K562 (cell line): Measurements from ENCODE around the gene RIT1. TPM values are rescaled to one million over a fixed set of nuclear protein-coding genes. Genes with fewer than 3 reads are reported as not detected.

Experiments used
- CHD2 ChIP-seq: IDR thresholded peaks from 2 replicates; pipeline ENCODE4 v1.6.1; 2011; ENCODE audit warnings: low read depth, low read length
- GMEB1 ChIP-seq: fragments of 250-450 bp; sonication (Bioruptor Pico); IDR thresholded peaks from 2 replicates; pipeline ENCODE4 v1.4.0; 2020; ENCODE audit warnings: mild to moderate bottlenecking
- KLF13 ChIP-seq: fragments of 450-650 bp; IDR thresholded peaks from 2 replicates; pipeline ENCODE4 v1.6.1; 2016; ENCODE audit warnings: missing genetic modification characterization, low read depth, mild to moderate bottlenecking, missing compliant biosample characterization, moderate library complexity, borderline replicate concordance
- MAFF ChIP-seq: IDR thresholded peaks from 2 replicates; pipeline ENCODE4 v1.6.1; 2012; ENCODE audit warnings: low read length, improper control_type of control experiment
- PKNOX1 ChIP-seq: fragments of 450-650 bp; IDR thresholded peaks from 2 replicates; pipeline ENCODE4 v1.6.1; 2016
- PRDM10 ChIP-seq: fragments of 450-650 bp; IDR thresholded peaks from 2 replicates; pipeline ENCODE4 v1.6.1; 2018; ENCODE audit not compliant: partially characterized antibody
- SMARCE1 ChIP-seq: fragments of 450-650 bp; IDR thresholded peaks from 2 replicates; pipeline ENCODE4 v1.7.1; 2016; ENCODE audit warnings: mild to moderate bottlenecking
- SOX6 ChIP-seq: fragments of 450-650 bp; IDR thresholded peaks from 2 replicates; pipeline ENCODE4 v1.6.1; 2014; ENCODE audit warnings: mild to moderate bottlenecking
- STAT5A ChIP-seq: IDR thresholded peaks from 2 replicates; pipeline ENCODE4 v1.6.1; 2012; ENCODE audit warnings: low read length, inconsistent platforms, borderline replicate concordance
- YBX1 ChIP-seq: fragments of 450-650 bp; IDR thresholded peaks from 2 replicates; pipeline ENCODE4 v1.7.1; 2016; ENCODE audit warnings: mild to moderate bottlenecking
- YY1 ChIP-seq, 3 experiments: IDR thresholded peaks; 2 replicates each; pipeline ENCODE4 v1.6.1; 2011; ENCODE audit warnings: low read length in 2 of 3, mild to moderate bottlenecking in 2 of 3, moderate library complexity in 2 of 3, borderline replicate concordance in 1 of 3, control low read depth in 1 of 3, low read depth in 1 of 3; ENCODE audit not compliant: insufficient read depth in 3 of 3, insufficient replicate concordance in 2 of 3, control insufficient read depth in 1 of 3, insufficient read length in 1 of 3; ENCODE audit errors: extremely low read depth in 1 of 3
- ZBTB43 ChIP-seq: sonication (generic); formaldehyde crosslinking; IDR thresholded peaks from 2 replicates; pipeline ENCODE4 v1.8.0; 2023; ENCODE audit warnings: mild to moderate bottlenecking, missing genetic modification reagents
- ZFPM2 ChIP-seq: fragments of 250-450 bp; sonication (Bioruptor Pico); IDR thresholded peaks from 2 replicates; pipeline ENCODE4 v1.5.1; 2022; ENCODE audit warnings: mild to moderate bottlenecking
- ZHX1 ChIP-seq: fragments of 150-350 bp; conservative IDR thresholded peaks from 2 replicates; pipeline ENCODE4 v1.6.1; 2014; ENCODE audit warnings: low read length
- ZKSCAN3 ChIP-seq: fragments of 250-450 bp; sonication (Bioruptor Pico); IDR thresholded peaks from 2 replicates; pipeline ENCODE4 v1.4.0; 2020
- ZNF23 ChIP-seq: fragments of 250-450 bp; sonication (Bioruptor Pico); IDR thresholded peaks from 2 replicates; pipeline ENCODE4 v1.4.0; 2020; ENCODE audit warnings: mild to moderate bottlenecking
- ZNF717 ChIP-seq: fragments of 250-450 bp; sonication (Bioruptor Pico); IDR thresholded peaks from 2 replicates; pipeline ENCODE4 v1.5.0; 2021
- polyA plus RNA-seq, 8 experiments: library from polyadenylated mRNA; depleted of rRNA in 4 of 8; stranded (reverse) in 5 of 8; unstranded in 3 of 8; fragments of >200 nt; fragmentation: Nextera tagmentation in 2 of 8; fragmentation: Illumina TruSeq in 1 of 8; extraction: Ambion mirVana in 2 of 8; extraction: Trizol in 1 of 8; gene quantifications; 2 replicates each; pipeline versions ENCODE4 v1.2.1 to v1.2.3, GENCODE V29; 2011 to 2014; ENCODE audit warnings: inconsistent platforms in 1 of 8, missing spikeins in 1 of 8
- total RNA-seq, 7 experiments: library from RNA; depleted of rRNA in 6 of 7; stranded (reverse); fragments of >200 nt in 6 of 7; fragmentation: Illumina TruSeq in 2 of 7; extraction: Trizol in 2 of 7; gene quantifications; 2 replicates each; pipeline versions ENCODE4 v1.2.1 to v1.2.3, GENCODE V29; 2011 to 2021; ENCODE audit warnings: low replicate concordance in 1 of 7

RIT1 gene
- total and polyA plus RNA-seq, 9 of the 15 experiments (the other 6 are each of a cell fraction or from before 2014, with no cell fraction given), result 13.5 to 57.6 (median 22.9) TPM

GRCh38 chr1:155847823-155848529, 63.2 kb downstream of the RIT1 start (continued):
- no peak for TF ChIP-seq ZNF23 (CRISPR knock-in tag)
- TF ChIP-seq MAFF, result no peak
- no peak for TF ChIP-seq GMEB1 (CRISPR knock-in tag)
- no peak for TF ChIP-seq PRDM10
- TF ChIP-seq ZNF717 (CRISPR knock-in tag), result no peak
- TF ChIP-seq KLF13 (tag), result no peak
- TF ChIP-seq ZKSCAN3 (CRISPR knock-in tag), result no peak
- peak in 1 of 3 experiments; percentile 21 for TF ChIP-seq YY1 (IDR thresholded peaks at IDR 0.05; ENCODE audit: borderline replicate concordance in 1 of 3, control insufficient read depth in 1 of 3, extremely low read depth in 1 of 3, insufficient read depth in 3 of 3, insufficient read length in 1 of 3, insufficient replicate concordance in 2 of 3, low read depth in 1 of 3, low read length in 2 of 3)
- TF ChIP-seq CHD2, result no peak
- TF ChIP-seq ZHX1, result no peak
- 0 out of 2 replicates have a peak, but pooled peaks have one; percentile 19 for TF ChIP-seq STAT5A
- no peak for TF ChIP-seq YBX1
- no peak for TF ChIP-seq ZFPM2 (CRISPR knock-in tag)
- no peak for TF ChIP-seq ZBTB43 (CRISPR knock-in tag)
- TF ChIP-seq PKNOX1, result 0 out of 2 replicates have a peak, but pooled peaks have one; percentile 5
- no peak for TF ChIP-seq SOX6
- TF ChIP-seq SMARCE1, result no peak
